GM20000 (cell line): ENCODE results near the gene NR4A3.

ENCODE experiments used
- DNase-seq: peaks from one replicate; pipeline ENCODE4 v3.0.0; 2012; ENCODE audit warnings: low spot score
- CTCF ChIP-seq: IDR thresholded peaks from 2 replicates; pipeline ENCODE4 v1.5.1; 2012; ENCODE audit warnings: mild to moderate bottlenecking, control low read depth; ENCODE audit errors: extremely low read depth, missing control alignments

The NR4A3 gene

GRCh38 chr9:99876190-99876589, 54.5 kb downstream of the NR4A3 start:
- no peak for TF ChIP-seq CTCF
- no peak for DNase-seq

- TF ChIP-seq CTCF = no peak
- no peak for DNase-seq
Measured at GRCh38 chr9:99878651-99879050, 57.0 kb downstream of the NR4A3 start.

GRCh38 chr9:99881769-99882168, 60.1 kb downstream of the NR4A3 start:
- no peak for DNase-seq
- TF ChIP-seq CTCF = no peak

- TF ChIP-seq CTCF = no peak
- no peak for DNase-seq
Measured at GRCh38 chr9:99885747-99886146, 64.1 kb downstream of the NR4A3 start.

DNA sequence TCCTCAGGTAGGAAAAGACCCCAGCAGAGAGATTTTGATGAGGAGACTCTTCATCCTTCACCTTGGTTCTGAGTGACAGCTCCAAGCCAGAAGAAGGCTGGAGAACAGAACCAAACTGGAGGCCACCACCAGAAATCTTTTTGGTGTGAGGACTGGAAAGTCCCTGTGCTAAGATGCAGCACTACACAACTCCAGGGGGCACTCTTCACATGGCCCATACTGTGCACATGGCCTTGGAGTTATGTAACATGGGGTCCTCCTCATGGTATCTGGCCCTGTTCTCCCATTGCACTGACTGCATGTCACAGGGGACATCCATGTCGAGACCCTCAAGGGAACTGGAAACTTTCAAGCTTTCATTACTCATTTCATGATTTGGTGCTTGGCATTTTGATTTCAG, 67.4 kb downstream of the NR4A3 start:
- TF ChIP-seq CTCF = peak; percentile 5
- DNase-seq = no peak

DNA sequence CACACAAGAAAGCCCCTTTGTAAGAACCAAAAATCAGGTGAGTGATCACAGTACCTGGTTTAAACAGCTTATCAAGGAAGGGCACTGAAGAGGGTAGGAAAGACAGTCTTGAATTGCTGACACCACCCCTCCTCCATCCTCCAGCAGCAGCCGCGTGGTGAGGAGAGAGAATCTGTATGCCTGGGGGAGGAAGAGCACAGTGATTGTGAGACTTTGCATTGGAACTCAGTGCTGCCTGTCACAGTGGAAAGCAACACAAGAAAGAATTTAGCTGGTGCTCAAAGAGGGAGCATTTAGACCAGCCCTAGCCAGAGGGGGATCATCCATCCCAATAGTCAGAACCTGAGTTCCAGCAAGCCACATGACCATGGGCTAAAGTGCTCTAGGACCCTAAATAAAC, 73.1 kb downstream of the NR4A3 start:
- DNase-seq = no peak
- no peak for TF ChIP-seq CTCF

GRCh38 chr9:99895510-99895909, 73.8 kb downstream of the NR4A3 start:
- no peak for DNase-seq
- TF ChIP-seq CTCF = no peak

GRCh38 chr9:99896119-99896518, 74.4 kb downstream of the NR4A3 start:
- DNase-seq = no peak
- no peak for TF ChIP-seq CTCF
